Measurements from ENCODE around the gene SLC10A4. TPM values are rescaled to one million over a fixed set of nuclear protein-coding genes. Genes with fewer than 3 reads are reported as not detected.

The SLC10A4 gene
- total RNA-seq, 1 donor from 2014 or later = not detected

Other genes starting within 250 kb of the SLC10A4 start
- gene TEC, start 213.5 kb upstream of the SLC10A4 start, total RNA-seq = 2.9 and 3.0 TPM in 2 replicates
- 62.9 and 152 TPM in 2 replicates for gene SLAIN2, start 141.8 kb upstream of the SLC10A4 start, total RNA-seq
- not detected in 2 replicates for gene ZAR1, start 6.9 kb downstream of the SLC10A4 start, total RNA-seq

Measured in myocyte (in vitro differentiated cells).